Osteoblast (primary cell): Measurements from ENCODE around the gene WASL. TPM values are rescaled to one million over a fixed set of nuclear protein-coding genes. Genes with fewer than 3 reads are reported as not detected.

Experiments used
- DNase-seq: peaks from one replicate; pipeline ENCODE4 v3.0.0; 2011; ENCODE audit warnings: low spot score, mixed read lengths; ENCODE audit not compliant: insufficient read length; ENCODE audit errors: missing footprints
- H2AFZ ChIP-seq: 2 replicates; pipeline ENCODE4 v1.6.0; 2011; ENCODE audit warnings: mild to moderate bottlenecking, low read length
- H3K27ac ChIP-seq: 2 replicates; pipeline ENCODE4 v1.5.1; 2011; ENCODE audit warnings: mild to moderate bottlenecking, low read depth, low read length, moderate library complexity
- H3K27me3 ChIP-seq: 2 replicates; pipeline ENCODE4 v1.6.0; 2012; ENCODE audit warnings: mild to moderate bottlenecking, control low read depth, inconsistent platforms, low read length, moderate library complexity; ENCODE audit not compliant: insufficient read depth
- H3K36me3 ChIP-seq: 2 replicates; pipeline ENCODE4 v1.5.1; 2011; ENCODE audit warnings: mild to moderate bottlenecking, low read length, control low read depth, moderate library complexity; ENCODE audit not compliant: insufficient read depth
- H3K4me1 ChIP-seq: 2 replicates; pipeline ENCODE4 v1.5.1; 2011; ENCODE audit warnings: mild to moderate bottlenecking, low read length, control low read depth, moderate library complexity; ENCODE audit not compliant: insufficient read depth
- H3K4me2 ChIP-seq: 2 replicates; pipeline ENCODE4 v1.6.0; 2011; ENCODE audit warnings: mild to moderate bottlenecking, low read length; ENCODE audit not compliant: insufficient read depth
- H3K4me3 ChIP-seq: fragments of 200-600 bp; sonication (generic); 3 replicates; pipeline ENCODE4 v1.5.1; 2012; ENCODE audit warnings: mild to moderate bottlenecking, low read length, inconsistent platforms; ENCODE audit not compliant: insufficient read depth
- H3K79me2 ChIP-seq: 2 replicates; pipeline ENCODE4 v1.6.0; 2012; ENCODE audit warnings: mild to moderate bottlenecking, low read length, control low read depth, inconsistent platforms; ENCODE audit not compliant: insufficient read depth
- H3K9me3 ChIP-seq: 2 replicates; pipeline ENCODE4 v1.5.1; 2011; ENCODE audit warnings: low read depth, low read length, control low read depth
- H4K20me1 ChIP-seq: 2 replicates; pipeline ENCODE4 v1.6.0; 2012; ENCODE audit warnings: mild to moderate bottlenecking, low read length, control low read depth; ENCODE audit not compliant: insufficient read depth
- total RNA-seq: library from RNA; depleted of rRNA; stranded (reverse); fragments of >200 nt; gene quantifications from 2 replicates; pipeline ENCODE4 v1.2.3, GENCODE V29; 2012
- TF ChIP-seq, protein P1 (sequence below): IDR thresholded peaks from 2 replicates; pipeline ENCODE4 v1.5.1; 2011; ENCODE audit warnings: mild to moderate bottlenecking, low read depth, low read length, moderate library complexity; ENCODE audit errors: extremely low read depth

Gene WASL
- total RNA-seq, 1 donor: 23.2 TPM

- Histone ChIP-seq H2AFZ (no peak overlapping the region), H3K27ac (no peak overlapping the region), H3K4me2 (no peak overlapping the region), H3K4me3 (no peak overlapping the region), H3K4me1 (no peaks in the 10 kb centered on the region), H3K27me3 (no peaks in the 10 kb centered on the region), H3K9me3 (no peaks in the 10 kb centered on the region), H3K79me2 (peaks cover 96% of the 10 kb centered on the region), H4K20me1 (peaks cover 66% of the 10 kb centered on the region), H3K36me3 (no peaks in the 10 kb centered on the region)
- DNase-seq: no peak
- TF ChIP-seq, protein P1, sequence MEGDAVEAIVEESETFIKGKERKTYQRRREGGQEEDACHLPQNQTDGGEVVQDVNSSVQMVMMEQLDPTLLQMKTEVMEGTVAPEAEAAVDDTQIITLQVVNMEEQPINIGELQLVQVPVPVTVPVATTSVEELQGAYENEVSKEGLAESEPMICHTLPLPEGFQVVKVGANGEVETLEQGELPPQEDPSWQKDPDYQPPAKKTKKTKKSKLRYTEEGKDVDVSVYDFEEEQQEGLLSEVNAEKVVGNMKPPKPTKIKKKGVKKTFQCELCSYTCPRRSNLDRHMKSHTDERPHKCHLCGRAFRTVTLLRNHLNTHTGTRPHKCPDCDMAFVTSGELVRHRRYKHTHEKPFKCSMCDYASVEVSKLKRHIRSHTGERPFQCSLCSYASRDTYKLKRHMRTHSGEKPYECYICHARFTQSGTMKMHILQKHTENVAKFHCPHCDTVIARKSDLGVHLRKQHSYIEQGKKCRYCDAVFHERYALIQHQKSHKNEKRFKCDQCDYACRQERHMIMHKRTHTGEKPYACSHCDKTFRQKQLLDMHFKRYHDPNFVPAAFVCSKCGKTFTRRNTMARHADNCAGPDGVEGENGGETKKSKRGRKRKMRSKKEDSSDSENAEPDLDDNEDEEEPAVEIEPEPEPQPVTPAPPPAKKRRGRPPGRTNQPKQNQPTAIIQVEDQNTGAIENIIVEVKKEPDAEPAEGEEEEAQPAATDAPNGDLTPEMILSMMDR: no peak
Observed at GRCh38 chr7:123735539-123735938, 13.3 kb downstream of the WASL start.

- Histone ChIP-seq H3K27ac (no peak overlapping the region), H3K36me3 (no peaks in the 10 kb centered on the region), H3K79me2 (peaks cover 98% of the 10 kb centered on the region), H3K27me3 (no peaks in the 10 kb centered on the region), H3K4me2 (no peak overlapping the region), H3K9me3 (no peaks in the 10 kb centered on the region), H3K4me3 (no peak overlapping the region), H4K20me1 (peaks cover 60% of the 10 kb centered on the region), H3K4me1 (no peaks in the 10 kb centered on the region), H2AFZ (no peak overlapping the region)
- no peak for DNase-seq
- TF ChIP-seq, protein P1: no peak
Observed at GRCh38 chr7:123734498-123734897, 14.3 kb downstream of the WASL start.

DNA sequence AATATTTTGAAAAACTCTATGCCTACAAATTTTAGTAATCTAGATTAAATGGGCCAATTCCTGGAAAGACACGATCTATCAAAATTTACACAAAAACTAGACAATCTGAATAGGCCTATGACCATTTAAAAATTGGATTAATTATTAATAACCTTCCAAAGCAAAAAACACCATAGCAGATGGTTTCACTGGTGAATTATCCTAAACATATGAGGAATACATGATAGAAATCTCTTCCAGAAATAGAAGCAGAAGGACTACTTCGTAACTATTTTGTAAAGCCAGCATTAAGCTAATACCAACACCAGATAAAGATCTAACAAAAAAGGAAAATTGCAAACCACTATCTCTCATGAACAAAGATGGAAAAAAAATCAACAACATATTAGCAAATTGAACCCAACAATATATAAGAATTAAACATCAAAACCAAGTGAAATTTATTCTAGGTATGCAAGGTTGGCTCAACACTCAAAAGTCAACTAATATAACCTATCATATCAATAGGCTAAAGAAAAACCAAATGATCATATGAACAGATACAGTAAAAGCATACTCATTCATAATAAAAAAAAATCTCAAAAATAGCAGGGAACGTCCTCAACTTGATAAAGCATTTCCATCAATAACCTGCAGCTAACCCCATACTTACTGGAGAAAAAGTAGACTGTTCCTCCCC lies 16.3 kb downstream of the WASL start:
- Histone ChIP-seq H3K9me3 (no peaks in the 10 kb centered on the region), H3K36me3 (no peaks in the 10 kb centered on the region), H3K4me1 (peaks cover 6% of the 10 kb centered on the region), H3K79me2 (peaks cover 96% of the 10 kb centered on the region), H3K4me2 (no peak overlapping the region), H3K4me3 (no peak overlapping the region), H3K27me3 (no peaks in the 10 kb centered on the region), H4K20me1 (peaks cover 53% of the 10 kb centered on the region), H3K27ac (no peak overlapping the region), H2AFZ (no peak overlapping the region)
- no peak for DNase-seq
- TF ChIP-seq, protein P1: no peak

- Histone ChIP-seq H3K4me1 (peaks cover 36% of the 10 kb centered on the region), H4K20me1 (peaks cover 44% of the 10 kb centered on the region), H3K36me3 (no peaks in the 10 kb centered on the region), H3K79me2 (peaks cover 87% of the 10 kb centered on the region), H2AFZ (no peak overlapping the region), H3K27ac (no peak overlapping the region), H3K4me3 (no peak overlapping the region), H3K27me3 (no peaks in the 10 kb centered on the region), H3K9me3 (no peaks in the 10 kb centered on the region), H3K4me2 (no peak overlapping the region)
- DNase-seq: no peak
- TF ChIP-seq, protein P1: no peak
Observed at GRCh38 chr7:123729218-123729578, 19.6 kb downstream of the WASL start.
